Activated CD4-positive, alpha-beta T cell treated with anti-CD3 and anti-CD28 coated beads, Interleukin-2, amount 10 ng/mL, durations not matched to agents 24 days and 14 days (primary cell): ENCODE results near the gene S1PR4. TPM values are rescaled to one million over a fixed set of nuclear protein-coding genes. Genes with fewer than 3 reads are reported as not detected.

Source experiments
- DNase-seq: peaks from one replicate; pipeline ENCODE4 v3.0.0; 2022
- H3K27ac Mint-ChIP-seq: one replicate; pipeline ENCODE4 v1.8.0; 2022; ENCODE audit warnings: mild to moderate bottlenecking, mixed read lengths
- H3K27me3 Mint-ChIP-seq: one replicate; pipeline ENCODE4 v1.8.0; 2022; ENCODE audit warnings: mixed read lengths
- H3K36me3 Mint-ChIP-seq: one replicate; pipeline ENCODE4 v1.8.0; 2022; ENCODE audit warnings: low read depth, mild to moderate bottlenecking, mixed read lengths
- H3K4me1 Mint-ChIP-seq: one replicate; pipeline ENCODE4 v1.8.0; 2021; ENCODE audit warnings: mixed read lengths
- H3K4me3 Mint-ChIP-seq: one replicate; pipeline ENCODE4 v1.8.0; 2022; ENCODE audit warnings: mild to moderate bottlenecking, moderate library complexity, mixed read lengths
- H3K9me3 Mint-ChIP-seq: one replicate; pipeline ENCODE4 v1.8.0; 2021; ENCODE audit warnings: mixed read lengths
- intact Hi-C: fragments of 100-400 bp; cut with micrococcal nuclease; formaldehyde crosslinking; loops from one replicate; pipeline ENCODE4 v1.15.1; 2023
- total RNA-seq: library from RNA; stranded (reverse); gene quantifications from 2 replicates; pipeline ENCODE4 v1.2.3, GENCODE V29; 2022

S1PR4 gene
- total RNA-seq, 1 donor from 2014 or later = 43.7 TPM

DNA sequence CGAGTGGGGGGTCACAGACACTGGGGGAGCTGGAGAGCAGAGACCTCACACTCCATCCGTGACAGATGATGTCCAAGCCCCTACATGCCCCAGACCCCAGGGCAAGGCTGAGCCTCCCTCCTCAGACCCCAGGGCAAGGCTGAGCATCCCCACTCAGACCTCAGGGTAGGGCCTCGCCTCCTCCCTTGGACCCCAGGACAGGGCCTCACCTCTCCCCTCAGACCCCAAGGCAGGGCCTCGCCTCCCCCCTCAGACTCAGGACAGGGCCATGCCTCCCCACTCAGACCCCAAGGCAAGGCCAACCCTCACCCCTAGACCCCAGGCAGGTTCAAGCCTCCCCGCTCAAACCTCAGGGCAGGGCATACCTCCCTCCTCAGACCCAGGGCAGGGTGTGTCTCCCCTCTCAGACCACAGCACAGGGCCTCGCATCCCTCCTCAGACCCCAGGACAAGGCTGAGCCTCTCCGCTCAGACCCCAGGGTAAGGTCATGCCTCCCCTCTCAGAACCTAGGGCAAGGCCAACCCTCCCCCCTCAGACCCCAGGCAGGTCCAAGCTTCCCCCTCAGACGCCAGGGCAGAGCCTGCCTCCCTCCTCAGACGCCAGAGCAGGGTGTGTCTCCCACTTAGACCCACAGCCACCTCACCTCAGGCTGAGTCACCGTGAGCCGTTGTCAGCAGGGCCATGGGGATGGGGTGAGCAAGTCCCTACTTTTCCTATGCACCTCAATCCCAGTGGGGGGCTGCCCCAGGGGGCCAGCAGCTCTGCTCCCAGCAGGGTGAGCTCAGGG, 1.7 kb upstream of the S1PR4 start:
- H3K27ac Mint-ChIP-seq = peak overlapping the region; percentile 92
- intact Hi-C loops = no loop called here
- H3K27me3 Mint-ChIP-seq = no peaks in the 10 kb centered on the region
- peak overlapping the region; percentile 90 for H3K4me3 Mint-ChIP-seq
- H3K9me3 Mint-ChIP-seq = no peaks in the 10 kb centered on the region
- H3K4me1 Mint-ChIP-seq = peaks cover 24% of the 10 kb centered on the region
- peak; percentile 89 for DNase-seq
- H3K36me3 Mint-ChIP-seq = peaks cover 31% of the 10 kb centered on the region

DNA sequence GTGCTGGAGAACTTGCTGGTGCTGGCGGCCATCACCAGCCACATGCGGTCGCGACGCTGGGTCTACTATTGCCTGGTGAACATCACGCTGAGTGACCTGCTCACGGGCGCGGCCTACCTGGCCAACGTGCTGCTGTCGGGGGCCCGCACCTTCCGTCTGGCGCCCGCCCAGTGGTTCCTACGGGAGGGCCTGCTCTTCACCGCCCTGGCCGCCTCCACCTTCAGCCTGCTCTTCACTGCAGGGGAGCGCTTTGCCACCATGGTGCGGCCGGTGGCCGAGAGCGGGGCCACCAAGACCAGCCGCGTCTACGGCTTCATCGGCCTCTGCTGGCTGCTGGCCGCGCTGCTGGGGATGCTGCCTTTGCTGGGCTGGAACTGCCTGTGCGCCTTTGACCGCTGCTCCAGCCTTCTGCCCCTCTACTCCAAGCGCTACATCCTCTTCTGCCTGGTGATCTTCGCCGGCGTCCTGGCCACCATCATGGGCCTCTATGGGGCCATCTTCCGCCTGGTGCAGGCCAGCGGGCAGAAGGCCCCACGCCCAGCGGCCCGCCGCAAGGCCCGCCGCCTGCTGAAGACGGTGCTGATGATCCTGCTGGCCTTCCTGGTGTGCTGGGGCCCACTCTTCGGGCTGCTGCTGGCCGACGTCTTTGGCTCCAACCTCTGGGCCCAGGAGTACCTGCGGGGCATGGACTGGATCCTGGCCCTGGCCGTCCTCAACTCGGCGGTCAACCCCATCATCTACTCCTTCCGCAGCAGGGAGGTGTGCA, 587 bp downstream of the S1PR4 start:
- peak overlapping the region; percentile 97 for H3K27ac Mint-ChIP-seq
- peaks cover 32% of the 10 kb centered on the region for H3K4me1 Mint-ChIP-seq
- DNase-seq = no peak
- H3K9me3 Mint-ChIP-seq = no peaks in the 10 kb centered on the region
- intact Hi-C loops = loop anchor here (2.0 kb wide), 2 partner anchors 24 to 142 kb away; no protein-coding TSS in a partner anchor
- no peaks in the 10 kb centered on the region for H3K27me3 Mint-ChIP-seq
- H3K4me3 Mint-ChIP-seq = peak overlapping the region; percentile 100
- H3K36me3 Mint-ChIP-seq = peaks cover 41% of the 10 kb centered on the region

DNA sequence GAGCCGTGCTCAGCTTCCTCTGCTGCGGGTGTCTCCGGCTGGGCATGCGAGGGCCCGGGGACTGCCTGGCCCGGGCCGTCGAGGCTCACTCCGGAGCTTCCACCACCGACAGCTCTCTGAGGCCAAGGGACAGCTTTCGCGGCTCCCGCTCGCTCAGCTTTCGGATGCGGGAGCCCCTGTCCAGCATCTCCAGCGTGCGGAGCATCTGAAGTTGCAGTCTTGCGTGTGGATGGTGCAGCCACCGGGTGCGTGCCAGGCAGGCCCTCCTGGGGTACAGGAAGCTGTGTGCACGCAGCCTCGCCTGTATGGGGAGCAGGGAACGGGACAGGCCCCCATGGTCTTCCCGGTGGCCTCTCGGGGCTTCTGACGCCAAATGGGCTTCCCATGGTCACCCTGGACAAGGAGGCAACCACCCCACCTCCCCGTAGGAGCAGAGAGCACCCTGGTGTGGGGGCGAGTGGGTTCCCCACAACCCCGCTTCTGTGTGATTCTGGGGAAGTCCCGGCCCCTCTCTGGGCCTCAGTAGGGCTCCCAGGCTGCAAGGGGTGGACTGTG, 1.2 kb downstream of the S1PR4 start:
- DNase-seq = peak; percentile 79
- Mint-ChIP-seq H3K9me3 (no peaks in the 10 kb centered on the region), H3K4me3 (peak overlapping the region; percentile 100), H3K4me1 (peaks cover 39% of the 10 kb centered on the region), H3K27me3 (no peaks in the 10 kb centered on the region), H3K27ac (peak overlapping the region; percentile 97), H3K36me3 (peaks cover 46% of the 10 kb centered on the region)
- intact Hi-C loops = loop anchor here (1.0 to 10.0 kb wide), 5 partner anchors 25 to 255 kb away; no protein-coding TSS in a partner anchor

DNA sequence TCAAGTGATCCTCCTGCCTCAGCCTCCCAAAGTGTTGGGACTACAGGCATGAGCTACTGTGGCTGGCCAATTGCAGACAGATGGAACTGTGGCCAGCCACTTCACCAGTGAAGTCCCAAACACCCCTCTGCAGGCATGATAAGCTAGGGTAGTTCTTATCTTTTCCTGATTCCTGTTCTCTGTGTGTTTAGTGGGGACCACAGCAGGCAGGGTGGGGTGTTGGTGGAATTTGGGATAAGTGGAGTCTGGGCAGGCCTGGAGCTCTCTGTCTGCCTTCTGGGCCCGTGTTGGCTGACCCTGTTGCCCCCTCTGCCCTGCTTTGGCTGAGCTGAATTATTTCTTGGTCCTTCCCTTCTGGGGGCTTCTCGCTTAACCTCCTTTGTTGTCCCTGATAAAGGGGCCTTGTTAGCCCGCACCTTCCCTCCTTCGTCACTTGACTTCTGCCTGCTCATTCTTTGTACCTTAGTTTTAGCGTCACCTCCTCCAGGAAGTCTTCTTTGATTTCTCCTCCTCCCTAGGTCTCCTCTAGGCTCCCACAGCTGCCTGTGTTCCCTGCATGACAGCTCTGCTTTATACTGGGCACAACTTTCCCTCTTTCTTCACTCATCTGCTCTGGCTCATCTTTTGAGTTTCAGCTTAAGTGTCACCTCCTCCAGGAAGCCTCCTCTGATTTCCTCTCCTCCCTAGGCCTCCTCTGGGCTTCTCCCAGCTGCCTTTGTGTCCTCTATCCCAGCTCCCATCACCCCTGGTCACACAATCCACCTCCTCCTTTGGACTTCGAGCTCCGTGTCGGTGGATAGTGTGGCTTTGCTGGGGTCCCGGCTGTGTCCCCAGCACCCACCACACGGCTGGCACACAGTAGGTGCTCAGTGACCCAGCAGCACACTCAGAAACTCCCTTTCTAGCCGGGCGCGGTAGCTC, 5.4 kb downstream of the S1PR4 start:
- intact Hi-C loops = loop anchor here (10.0 kb wide), 2 partner anchors 229 to 251 kb away; no protein-coding TSS in a partner anchor
- peak; percentile 67 for DNase-seq
- Mint-ChIP-seq H3K36me3 (peaks cover 54% of the 10 kb centered on the region), H3K27me3 (no peaks in the 10 kb centered on the region), H3K4me3 (peak overlapping the region; percentile 96), H3K4me1 (peaks cover 46% of the 10 kb centered on the region), H3K9me3 (no peaks in the 10 kb centered on the region), H3K27ac (peak overlapping the region; percentile 72)

DNA sequence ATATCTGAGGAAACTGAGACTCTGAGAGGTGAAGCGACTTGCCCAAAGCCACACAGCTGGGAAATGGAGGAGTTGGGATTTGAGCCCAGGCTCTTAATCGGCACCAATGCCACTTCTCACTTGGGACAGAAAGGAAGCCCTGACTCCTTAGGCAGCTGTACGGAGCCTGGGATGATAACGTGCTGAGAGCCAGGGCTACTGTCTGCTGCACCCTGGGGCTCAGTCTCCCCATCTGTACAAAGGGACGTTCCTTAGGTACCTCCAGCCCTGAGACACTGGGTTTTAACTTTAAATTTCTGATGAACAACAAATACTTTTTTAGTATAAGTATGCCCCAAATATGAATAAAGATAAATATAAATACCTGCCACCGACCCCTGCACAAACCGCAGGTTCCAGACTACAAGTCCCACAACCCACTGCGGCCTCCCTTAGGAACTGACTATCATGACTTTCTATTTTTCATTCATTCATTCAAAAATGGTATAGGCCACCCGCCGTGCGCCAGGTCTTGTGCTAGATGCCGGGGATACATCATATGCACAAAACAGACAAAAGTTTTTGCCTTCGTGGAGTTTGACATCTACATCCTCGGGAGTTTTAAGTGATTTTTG, 6.4 kb downstream of the S1PR4 start:
- Mint-ChIP-seq H3K4me1 (peaks cover 46% of the 10 kb centered on the region), H3K27me3 (no peaks in the 10 kb centered on the region), H3K27ac (peak overlapping the region; percentile 91), H3K36me3 (peaks cover 50% of the 10 kb centered on the region), H3K4me3 (peak overlapping the region; percentile 96), H3K9me3 (no peaks in the 10 kb centered on the region)
- no peak for DNase-seq
- intact Hi-C loops = loop anchor here (1.0 to 10.0 kb wide), 4 partner anchors 123 to 250 kb away; partner anchors contain the start of gene TLE5

DNA sequence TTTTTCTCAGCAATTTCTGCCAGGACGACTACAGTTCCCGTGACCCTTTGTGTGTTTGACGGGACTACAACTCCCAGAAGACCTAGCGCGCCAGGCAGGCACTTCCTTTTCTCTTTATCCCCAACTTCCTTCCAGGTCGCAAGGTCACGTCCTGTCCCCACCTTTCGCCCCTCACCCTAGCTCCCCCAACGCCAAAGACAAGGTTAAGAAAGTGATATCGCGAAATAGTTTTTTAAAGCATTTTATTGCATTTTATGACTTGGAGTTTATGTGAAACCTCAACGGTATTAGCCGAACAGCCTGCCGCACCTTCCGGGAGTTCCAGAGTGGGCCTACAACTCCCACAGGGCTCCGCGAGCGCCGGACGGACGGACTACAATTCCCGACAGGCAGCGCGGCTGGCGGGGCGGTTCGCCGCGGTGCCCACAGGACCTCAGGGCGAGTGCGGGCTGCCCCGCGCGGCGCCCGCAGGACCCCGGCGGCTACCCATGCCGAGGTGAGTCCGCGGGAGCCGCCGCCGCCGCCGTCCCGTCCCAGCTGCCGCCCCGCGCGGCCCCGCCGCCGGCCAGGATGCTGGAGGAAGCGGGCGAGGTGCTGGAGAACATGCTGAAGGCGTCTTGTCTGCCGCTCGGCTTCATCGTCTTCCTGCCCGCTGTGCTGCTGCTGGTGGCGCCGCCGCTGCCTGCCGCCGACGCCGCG, 7.0 kb downstream of the S1PR4 start, which contains the start of gene NCLN:
Gene NCLN (plus strand): TSS at position 470 of the 699 bp plus-strand sequence. CDS start 101 bp downstream, at position 571.
- peak; percentile 98 for DNase-seq
- H3K36me3 Mint-ChIP-seq = peaks cover 43% of the 10 kb centered on the region
- peak within 1 kb of the TSS; percentile 96 for H3K4me3 Mint-ChIP-seq
- H3K27ac Mint-ChIP-seq = peak within 1 kb of the TSS; percentile 91
- H3K9me3 Mint-ChIP-seq = no peaks in the 10 kb centered on the region
- H3K4me1 Mint-ChIP-seq = peaks cover 43% of the 10 kb centered on the region
- H3K27me3 Mint-ChIP-seq = no peaks in the 10 kb centered on the region
- intact Hi-C loops = loop anchor here (1.0 to 10.0 kb wide), 4 partner anchors 123 to 249 kb away; partner anchors contain the start of gene TLE5

DNA sequence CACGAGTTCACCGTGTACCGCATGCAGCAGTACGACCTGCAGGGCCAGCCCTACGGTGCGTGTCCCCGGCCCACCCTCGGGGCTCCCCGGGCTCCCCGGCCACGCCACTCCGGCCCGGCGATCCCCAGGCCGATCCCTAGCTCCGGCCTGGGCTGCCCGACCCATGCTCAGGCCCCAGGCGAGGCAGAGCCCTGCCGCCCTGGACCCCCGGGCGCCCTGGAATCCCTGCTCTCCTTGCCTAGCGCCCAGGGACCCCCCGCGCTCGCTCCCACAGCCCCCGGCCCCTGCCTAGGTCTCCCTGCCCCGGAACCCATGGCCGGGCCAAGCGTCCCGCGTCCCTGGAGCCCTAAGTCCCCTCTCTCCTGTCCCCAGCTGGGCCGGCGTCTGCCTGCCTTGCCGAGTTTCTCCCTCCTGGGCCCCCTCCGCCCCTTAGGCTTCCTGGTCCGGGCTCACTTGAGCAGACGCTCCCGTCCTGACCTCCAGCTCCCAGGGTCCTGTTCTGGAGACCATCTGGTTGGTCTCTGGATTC, 7.7 kb downstream of the S1PR4 start:
- intact Hi-C loops = loop anchor here (5.0 to 10.0 kb wide), 3 partner anchors 124 to 249 kb away; partner anchors contain the start of gene TLE5
- DNase-seq = peak; percentile 76
- Mint-ChIP-seq H3K27me3 (no peaks in the 10 kb centered on the region), H3K4me1 (peaks cover 42% of the 10 kb centered on the region), H3K36me3 (peaks cover 41% of the 10 kb centered on the region), H3K27ac (peak overlapping the region; percentile 90), H3K4me3 (peak overlapping the region; percentile 96), H3K9me3 (no peaks in the 10 kb centered on the region)

DNA sequence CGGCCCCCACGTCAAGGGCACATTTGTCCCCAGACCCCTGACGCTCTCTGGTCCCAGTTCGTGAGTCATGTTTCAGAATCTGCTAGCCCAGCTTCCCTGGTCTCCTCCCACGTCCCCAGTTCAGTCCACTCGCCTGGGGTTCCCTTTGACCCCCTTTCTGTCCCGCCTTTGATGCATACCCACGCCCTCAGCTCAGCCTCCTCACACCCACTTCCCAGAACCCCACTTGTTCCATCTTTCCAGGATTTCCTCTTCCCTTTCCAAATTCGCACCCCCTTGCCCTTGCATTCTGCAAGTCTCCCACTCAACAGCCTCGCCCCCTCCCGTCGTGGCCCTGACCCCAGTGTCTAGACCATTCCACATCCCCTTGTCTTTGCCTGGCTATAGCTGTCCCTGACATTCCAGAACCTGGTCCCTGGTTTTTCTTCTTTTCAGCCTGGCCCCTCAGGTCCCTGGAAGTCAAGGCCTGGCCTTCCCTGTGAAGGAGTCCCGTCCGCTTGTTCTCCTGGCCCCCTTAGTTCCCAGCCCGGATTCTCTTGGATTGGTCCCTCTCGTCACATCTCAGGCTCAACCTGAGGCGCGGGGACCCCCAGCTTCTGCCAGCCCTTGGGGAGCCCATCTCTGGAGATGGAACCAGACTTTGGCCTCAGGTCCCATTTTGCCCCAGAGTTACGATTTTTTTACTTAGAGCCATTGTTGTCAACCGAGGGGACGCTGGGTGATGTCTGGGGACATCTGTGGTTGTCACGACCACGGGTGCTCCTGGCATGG, 8.5 kb downstream of the S1PR4 start:
- DNase-seq = peak; percentile 62
- Mint-ChIP-seq H3K9me3 (no peaks in the 10 kb centered on the region), H3K4me1 (peaks cover 41% of the 10 kb centered on the region), H3K27me3 (no peaks in the 10 kb centered on the region), H3K27ac (peak overlapping the region; percentile 90), H3K36me3 (peaks cover 39% of the 10 kb centered on the region), H3K4me3 (peak overlapping the region; percentile 96)
- intact Hi-C loops = loop anchor here (5.0 to 10.0 kb wide), 3 partner anchors 125 to 248 kb away; partner anchors contain the start of gene TLE5

DNA sequence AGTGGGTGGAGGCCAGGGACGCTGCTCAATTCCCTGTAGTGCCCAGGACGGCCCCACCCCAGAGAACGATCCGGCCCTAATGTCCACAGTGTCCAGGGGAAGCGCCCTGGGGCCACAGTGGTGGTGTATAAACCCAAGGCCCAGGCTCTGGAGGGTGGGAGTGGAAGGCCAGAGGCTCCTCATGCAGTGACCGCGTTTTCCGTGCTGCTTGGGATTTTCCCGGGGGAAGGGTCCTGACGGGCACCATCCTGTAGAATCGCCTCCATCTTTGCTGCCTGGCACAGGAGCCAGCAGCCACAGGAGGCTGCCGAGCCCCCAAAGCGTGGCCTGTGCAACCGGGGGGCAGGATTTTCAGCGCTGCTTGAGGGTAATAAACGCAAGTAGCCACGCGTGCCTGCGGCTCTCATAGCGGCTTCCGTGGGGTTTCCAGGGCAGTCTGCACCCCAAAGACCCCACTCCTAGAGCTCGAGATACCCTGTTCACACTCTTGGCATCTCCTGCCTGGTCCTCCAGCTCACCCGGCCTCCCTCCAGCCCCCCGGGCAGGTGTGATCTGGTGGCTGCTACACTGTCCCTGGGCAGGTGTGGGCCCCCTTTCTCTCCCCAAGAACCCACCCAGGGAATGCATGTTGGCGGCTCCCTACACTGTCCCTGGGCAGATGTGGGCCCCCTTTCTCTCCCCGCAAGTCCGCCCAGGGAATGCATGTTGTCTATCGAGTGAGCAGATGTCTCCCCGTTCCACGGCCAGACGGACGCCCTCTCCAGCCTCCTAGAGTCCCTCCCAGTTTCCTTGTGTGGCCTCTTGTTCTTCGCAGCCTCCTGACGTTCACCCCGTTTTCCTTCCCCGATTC, 9.3 kb downstream of the S1PR4 start:
- peak overlapping the region; percentile 96 for H3K4me3 Mint-ChIP-seq
- H3K36me3 Mint-ChIP-seq = peaks cover 39% of the 10 kb centered on the region
- peaks cover 38% of the 10 kb centered on the region for H3K4me1 Mint-ChIP-seq
- intact Hi-C loops = loop anchor here (5.0 to 10.0 kb wide), 3 partner anchors 126 to 247 kb away; partner anchors contain the start of gene TLE5
- DNase-seq = no peak
- H3K9me3 Mint-ChIP-seq = no peaks in the 10 kb centered on the region
- no peaks in the 10 kb centered on the region for H3K27me3 Mint-ChIP-seq
- H3K27ac Mint-ChIP-seq = peak overlapping the region; percentile 78

DNA sequence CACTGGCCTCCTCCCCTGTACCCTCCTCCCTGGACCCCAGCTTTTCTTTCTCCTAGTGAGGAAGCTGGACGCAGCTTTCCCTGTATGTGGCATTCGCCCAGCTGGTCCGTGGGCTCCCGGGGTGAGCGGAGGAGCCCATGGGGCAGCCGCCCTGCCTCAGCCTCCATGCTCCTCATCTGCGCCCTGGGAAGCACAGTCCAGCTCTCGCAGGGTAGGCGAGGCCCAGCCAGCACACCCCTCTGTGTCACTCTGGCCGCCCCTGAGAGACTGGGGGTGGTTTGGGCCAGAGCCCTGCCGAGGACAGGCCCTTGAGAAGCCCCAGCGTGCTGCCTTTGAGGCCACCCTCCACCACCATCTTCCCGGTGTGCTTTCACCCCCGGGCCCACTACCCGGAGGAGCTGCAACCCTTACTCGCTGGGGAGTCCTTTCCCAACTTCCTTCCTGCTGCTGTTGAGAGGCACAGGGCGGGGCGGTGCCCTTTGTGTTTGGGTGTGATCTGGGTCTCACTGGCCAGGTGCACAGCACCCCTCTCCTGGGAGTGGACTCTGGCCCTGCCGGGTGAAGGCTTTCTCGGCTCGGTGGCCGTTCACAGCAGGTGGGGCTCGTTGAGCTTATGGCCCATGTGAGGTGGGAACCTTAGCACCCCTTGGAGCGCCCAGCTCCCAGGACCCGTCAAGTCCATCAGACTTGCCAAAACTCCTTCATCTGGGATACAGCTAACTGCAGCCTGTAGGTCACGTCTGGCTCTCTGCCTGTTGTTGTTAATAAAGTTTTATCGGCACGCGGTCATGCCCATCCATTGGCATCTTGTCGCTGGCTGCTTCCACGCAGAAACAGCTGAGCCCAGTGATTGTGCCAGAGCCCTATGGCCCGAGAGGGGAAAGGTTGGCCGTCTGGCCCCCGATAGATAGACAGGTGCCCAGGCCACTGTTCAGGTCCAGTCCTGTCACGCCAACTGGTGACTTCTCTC, 10.3 kb downstream of the S1PR4 start:
- peak overlapping the region; percentile 96 for H3K4me3 Mint-ChIP-seq
- no peaks in the 10 kb centered on the region for H3K27me3 Mint-ChIP-seq
- intact Hi-C loops = loop anchor here (5.0 to 10.0 kb wide), 3 partner anchors 127 to 246 kb away; partner anchors contain the start of gene TLE5
- H3K9me3 Mint-ChIP-seq = no peaks in the 10 kb centered on the region
- H3K4me1 Mint-ChIP-seq = peaks cover 32% of the 10 kb centered on the region
- peaks cover 38% of the 10 kb centered on the region for H3K36me3 Mint-ChIP-seq
- DNase-seq = no peak
- H3K27ac Mint-ChIP-seq = peak overlapping the region; percentile 78
